Right ventricle myocardium superior (tissue), 1 donor: Measurements from ENCODE around the gene TBX1. TPM values are rescaled to one million over a fixed set of nuclear protein-coding genes. Genes with fewer than 3 reads are reported as not detected.

Experiments
- ATAC-seq: fragments of 200-7000 bp; cut with Tn5 transposase; one replicate; pipeline ENCODE4 v1.9.1; 2020; ENCODE audit warnings: mild to moderate bottlenecking; ENCODE audit not compliant: poor library complexity
- DNase-seq: peaks from one replicate; pipeline ENCODE4 v3.0.0-alpha.2; 2020
- intact Hi-C: fragments of 100-400 bp; cut with DNase I; formaldehyde crosslinking; loops from one replicate; pipeline ENCODE4 v1.11.2; 2022
- total RNA-seq: library from RNA; stranded (reverse); fragmentation: NEBNext Ultra II Directional; extraction: Animal tissue kit (Norgen Biotek cat#: 25700); gene quantifications from one replicate; pipeline ENCODE4 v1.2.1, GENCODE V29; 2021
- donor health status: DM: no; HTN: yes; CAD: no; lungs with severe emphysema.

The TBX1 gene
- total RNA-seq, 1 donor from 2014 or later: 3.2 TPM

- intact Hi-C loops: no loop called here
- DNase-seq (no peak), ATAC-seq (no peak)
These were observed 55.3 kb downstream of the TBX1 start for GRCh38 chr22:19815823-19816290.

GRCh38 chr22:19816372-19817119, 56.0 kb downstream of the TBX1 start:
- intact Hi-C loops: no loop called here
- DNase-seq: no peak
- no peak for ATAC-seq

Other genes starting within 250 kb of the TBX1 start
- gene CLDN5, start 236.4 kb upstream of the TBX1 start, total RNA-seq: 23.9 TPM
- gene SEPTIN5, start 46.3 kb upstream of the TBX1 start, total RNA-seq: 123 TPM
- gene GP1BB, start 37.2 kb upstream of the TBX1 start, total RNA-seq: not detected
- 2.5 TPM for gene GNB1L, start 94.1 kb downstream of the TBX1 start, total RNA-seq
- gene RTL10, start 94.1 kb downstream of the TBX1 start, total RNA-seq: 6.2 TPM
- gene COMT, start 181.0 kb downstream of the TBX1 start, total RNA-seq: 75.3 TPM
- gene TXNRD2, start 181.0 kb downstream of the TBX1 start, total RNA-seq: 40.4 TPM